ENCODE measurements around the gene UBE2H. TPM values are rescaled to one million over a fixed set of nuclear protein-coding genes. Genes with fewer than 3 reads are reported as not detected.
"Not testable (repeated sequence)": the region's sequence is repeated elsewhere in the genome, so short reads cannot be mapped to it uniquely, and the experiment has no call there.

The UBE2H gene
- total RNA-seq, 1 donor: 59.5 TPM

- TF ChIP-seq CTCF (IDR thresholded peaks at IDR 0.05; ENCODE audit: insufficient read depth, low read length): no peak
- DNase-seq (ENCODE audit: low read depth): no peak
Observed at GRCh38 chr7:129800901-129801300, 151.9 kb downstream of the UBE2H start.

GRCh38 chr7:129799350-129799955, 153.3 kb downstream of the UBE2H start:
- no peak for TF ChIP-seq CTCF (IDR thresholded peaks at IDR 0.05; ENCODE audit: insufficient read depth, low read length)
- DNase-seq (ENCODE audit: low read depth): no peak
- H3K4me3 ChIP-seq (ENCODE audit: low read depth, low read length): no peak overlapping the region

More at GRCh38 chr7:129800901-129801300, 151.9 kb downstream of the UBE2H start:
- no peak overlapping the region for H3K4me3 ChIP-seq (ENCODE audit: low read depth, low read length)

GRCh38 chr7:129798616-129799349, 154.0 kb downstream of the UBE2H start:
- no peak for DNase-seq (ENCODE audit: low read depth)
- no peak overlapping the region for H3K4me3 ChIP-seq (ENCODE audit: low read depth, low read length)
- TF ChIP-seq CTCF (IDR thresholded peaks at IDR 0.05; ENCODE audit: insufficient read depth, low read length): no peak

- no peak for DNase-seq (ENCODE audit: low read depth)
- TF ChIP-seq CTCF (IDR thresholded peaks at IDR 0.05; ENCODE audit: insufficient read depth, low read length): no peak
- no peak overlapping the region for H3K4me3 ChIP-seq (ENCODE audit: low read depth, low read length)
Observed at GRCh38 chr7:129797214-129797789, 155.5 kb downstream of the UBE2H start.

GRCh38 chr7:129796186-129796775, 156.5 kb downstream of the UBE2H start:
- no peak for DNase-seq (ENCODE audit: low read depth)
- H3K4me3 ChIP-seq (ENCODE audit: low read depth, low read length): no peak overlapping the region
- TF ChIP-seq CTCF (IDR thresholded peaks at IDR 0.05; ENCODE audit: insufficient read depth, low read length): no peak

GRCh38 chr7:129794461-129794860, 158.3 kb downstream of the UBE2H start:
- DNase-seq (ENCODE audit: low read depth); H3K4me3 ChIP-seq (ENCODE audit: low read depth, low read length): not testable (repeated sequence)

All from fibroblast of the aortic adventitia (primary cell).